Islet precursor cell (in vitro differentiated cells): ENCODE measurements around the gene BCAM.
"Not testable (repeated sequence)": the region's sequence is repeated elsewhere in the genome, so short reads cannot be mapped to it uniquely, and the experiment has no call there.

ENCODE experiments used
- DNase-seq: peaks from one replicate; pipeline ENCODE4 v3.0.0-alpha.2; 2018

The BCAM gene

DNA sequence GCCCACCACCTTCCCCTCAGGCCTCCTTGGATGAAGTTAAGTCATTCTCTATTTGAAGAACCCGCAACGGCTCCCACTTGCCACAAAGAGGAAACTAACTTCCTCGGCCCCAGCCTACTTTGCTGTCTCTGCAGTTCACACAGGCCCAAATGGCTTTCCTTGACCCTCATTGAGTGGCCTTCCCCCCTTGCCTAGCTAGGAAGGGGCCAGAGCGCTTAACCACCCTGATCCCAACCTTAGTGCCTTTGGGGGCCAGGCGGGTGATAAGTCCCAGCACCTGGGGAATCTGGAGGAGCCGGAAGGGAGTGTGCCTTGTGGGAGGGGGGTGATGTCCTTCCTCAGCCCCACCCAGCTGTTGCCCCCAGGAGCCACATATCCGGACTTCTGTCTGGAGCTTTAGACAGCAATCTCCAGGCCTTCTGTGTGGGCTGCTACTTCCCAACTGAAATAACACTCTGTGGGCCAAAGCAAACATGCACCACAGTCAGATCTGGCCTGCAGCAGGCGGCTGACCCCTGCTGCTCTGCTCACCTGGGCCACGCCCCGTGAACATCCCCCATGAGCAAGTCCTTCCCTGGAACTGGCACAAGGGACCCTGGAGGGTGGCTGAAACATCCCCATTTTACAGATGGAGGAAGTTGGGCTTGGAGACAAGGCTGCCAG is 47.6 kb downstream of the BCAM start:
- no peak for DNase-seq

DNA sequence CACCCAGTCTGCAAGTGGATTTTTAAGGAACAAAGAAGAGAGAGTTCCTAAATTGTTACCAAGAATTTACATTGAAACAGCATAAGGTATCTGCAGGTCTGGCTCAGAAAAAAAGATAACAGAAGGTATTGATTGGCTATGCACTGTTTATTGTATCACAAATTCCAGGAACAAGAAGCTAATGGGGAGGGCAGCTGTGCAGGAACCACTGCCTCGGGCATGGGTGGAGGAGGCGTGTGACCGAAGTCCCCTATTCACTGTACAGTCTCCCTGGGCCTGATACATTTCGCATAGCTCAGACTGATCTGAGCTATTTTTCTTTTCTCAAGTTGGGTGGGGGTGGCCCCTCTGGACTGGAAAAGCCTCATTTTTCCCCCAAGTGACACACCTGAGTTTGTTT is 48.9 kb downstream of the BCAM start:
- DNase-seq: no peak

DNA sequence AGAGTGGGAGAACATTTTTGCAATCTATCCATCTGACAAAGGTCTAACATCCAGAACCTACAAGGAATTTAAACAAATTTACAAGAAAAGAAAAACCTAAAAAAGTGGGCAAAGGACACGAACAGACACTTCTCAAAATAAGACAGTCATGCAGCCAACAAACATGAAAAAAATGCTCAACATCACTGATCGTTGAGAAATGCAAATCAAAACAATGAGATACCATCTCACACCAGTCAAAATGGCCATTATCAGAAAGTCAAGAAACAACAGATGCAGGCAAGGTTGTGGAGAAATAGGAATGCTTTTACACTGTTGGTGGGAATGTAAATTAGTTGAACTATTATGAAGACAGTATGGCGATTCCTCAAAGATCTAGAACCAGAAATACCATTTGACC is 52.7 kb downstream of the BCAM start:
- not testable (repeated sequence) for DNase-seq

DNA sequence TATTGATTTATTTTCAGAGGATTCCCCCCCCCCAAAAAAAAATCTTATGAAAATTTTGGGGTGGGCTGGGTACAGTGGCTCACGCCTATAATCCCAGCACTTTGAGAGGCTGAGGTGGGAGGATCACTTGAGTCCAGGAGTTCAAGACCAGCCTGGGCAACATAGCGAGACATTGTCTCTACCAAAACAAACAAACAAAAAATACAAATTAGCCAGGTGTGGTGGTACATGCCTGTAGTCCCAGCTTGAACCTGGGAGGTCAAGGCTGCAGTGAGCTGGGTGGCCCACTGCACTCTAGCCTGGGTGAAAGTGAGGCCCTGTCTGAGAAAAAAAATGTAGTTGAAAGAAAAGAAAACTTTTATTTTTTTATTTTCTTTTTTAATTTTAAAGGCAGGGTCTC is 55.1 kb downstream of the BCAM start:
- DNase-seq: no peak

DNA sequence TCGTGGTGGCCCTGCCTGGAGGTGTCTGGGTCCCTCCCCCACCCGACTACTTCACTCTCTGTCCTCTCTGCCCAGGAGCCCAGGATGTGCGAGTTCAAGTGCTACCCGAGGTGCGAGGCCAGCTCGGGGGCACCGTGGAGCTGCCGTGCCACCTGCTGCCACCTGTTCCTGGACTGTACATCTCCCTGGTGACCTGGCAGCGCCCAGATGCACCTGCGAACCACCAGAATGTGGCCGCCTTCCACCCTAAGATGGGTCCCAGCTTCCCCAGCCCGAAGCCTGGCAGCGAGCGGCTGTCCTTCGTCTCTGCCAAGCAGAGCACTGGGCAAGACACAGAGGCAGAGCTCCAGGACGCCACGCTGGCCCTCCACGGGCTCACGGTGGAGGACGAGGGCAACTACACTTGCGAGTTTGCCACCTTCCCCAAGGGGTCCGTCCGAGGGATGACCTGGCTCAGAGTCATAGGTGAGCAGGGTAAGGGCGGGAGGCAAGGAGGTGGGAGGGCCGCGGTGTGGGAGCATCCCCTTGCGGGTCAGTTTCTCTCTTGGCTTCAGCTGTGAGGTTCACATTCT is 56.4 kb downstream of the BCAM start:
- no peak for DNase-seq

DNA sequence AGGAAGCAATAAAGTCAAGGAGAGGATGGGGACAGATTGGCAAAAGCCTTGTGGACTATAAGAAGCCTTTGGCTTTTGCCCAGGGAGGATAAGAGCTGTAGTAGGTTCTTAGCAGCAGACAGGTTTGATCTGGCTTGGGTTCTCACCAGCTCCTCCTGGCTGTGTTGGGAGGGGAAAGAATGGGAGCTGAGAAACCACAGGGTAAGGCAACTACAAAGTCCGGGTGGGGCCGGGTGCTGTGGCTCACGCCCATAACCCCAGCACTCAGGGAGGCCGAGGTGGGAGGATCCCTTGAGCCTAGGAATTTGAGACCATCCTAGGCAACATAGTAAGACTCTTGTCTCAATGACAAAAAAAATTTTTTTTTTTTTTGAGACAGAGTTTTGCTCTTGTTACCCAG is 57.8 kb downstream of the BCAM start:
- no peak for DNase-seq

DNA sequence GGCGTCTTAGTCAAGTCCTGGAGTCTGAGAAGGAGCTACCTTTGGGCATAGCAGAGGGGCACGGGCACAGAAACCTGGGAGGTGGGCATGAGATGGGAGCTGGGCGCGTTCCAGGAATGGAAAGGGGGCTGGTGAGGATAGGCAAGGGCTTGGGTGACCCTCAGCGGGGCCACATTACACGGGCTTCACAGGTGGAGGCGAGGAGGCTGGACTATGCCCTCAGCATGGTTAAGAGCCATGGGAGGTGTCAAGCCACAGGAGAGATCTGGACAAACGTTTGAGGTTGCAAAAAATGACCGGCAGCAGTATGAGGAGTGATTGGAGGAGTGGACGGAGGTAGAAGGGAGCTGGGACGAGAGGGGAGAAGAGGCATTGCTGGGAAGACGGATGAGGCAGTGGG is 58.7 kb downstream of the BCAM start:
- DNase-seq: no peak

DNA sequence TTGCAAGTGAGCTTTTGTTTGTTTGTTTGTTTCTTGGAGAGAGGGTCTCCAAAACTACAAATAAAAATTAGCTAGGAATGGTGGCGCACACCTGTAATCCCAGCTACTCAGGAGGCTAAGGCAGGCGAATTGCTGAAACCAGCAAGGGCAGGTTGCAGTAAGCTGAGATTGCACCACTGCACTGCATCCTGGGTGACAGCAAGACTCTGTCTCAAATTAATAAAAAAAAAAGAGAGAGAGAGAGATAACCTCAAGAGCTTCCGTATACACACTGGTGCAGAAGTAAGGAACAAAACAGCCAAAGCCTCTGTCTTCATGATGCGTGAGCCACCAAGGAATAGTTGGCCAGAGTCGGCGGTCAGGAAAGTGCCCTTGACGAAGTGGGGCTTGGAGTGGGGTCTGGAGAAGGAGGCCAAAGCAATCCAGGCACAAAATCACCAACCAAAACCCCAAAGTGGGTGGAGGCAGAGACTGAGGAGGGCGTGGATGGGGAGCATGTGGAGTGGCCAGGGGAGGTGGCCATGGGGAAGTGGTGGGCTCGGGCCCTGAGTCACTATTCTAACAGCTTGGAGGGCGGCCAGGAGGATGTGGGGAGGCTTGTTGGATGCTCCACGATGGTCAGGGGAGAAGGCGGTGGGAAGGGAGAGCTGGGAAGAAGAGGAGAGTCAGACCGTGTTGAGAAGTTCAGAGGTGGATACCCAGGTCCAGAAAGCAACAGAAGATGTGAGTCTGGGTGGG is 61.0 kb downstream of the BCAM start:
- DNase-seq: no peak
